COLO829 (cell line): ENCODE measurements around the gene NELL1.
"Not testable (repeated sequence)": the region's sequence is repeated elsewhere in the genome, so short reads cannot be mapped to it uniquely, and the experiment has no call there.

ENCODE experiments used
- DNase-seq: peaks from one replicate; pipeline ENCODE4 v3.0.0; 2012; ENCODE audit warnings: low spot score

The NELL1 gene

GRCh38 chr11:21198498-21198897 is 529.1 kb downstream of the NELL1 start:
- no peak for DNase-seq

- DNase-seq: no peak
Measured at GRCh38 chr11:21205205-21205604, 535.8 kb downstream of the NELL1 start.

- no peak for DNase-seq
Measured at GRCh38 chr11:21225860-21226259, 556.5 kb downstream of the NELL1 start.

GRCh38 chr11:21229224-21229623 is 559.8 kb downstream of the NELL1 start:
- DNase-seq: no peak

GRCh38 chr11:21250196-21250595 is 580.8 kb downstream of the NELL1 start:
- no peak for DNase-seq

- no peak for DNase-seq
Measured at GRCh38 chr11:21254055-21254454, 584.7 kb downstream of the NELL1 start.

GRCh38 chr11:21254790-21255189 is 585.4 kb downstream of the NELL1 start:
- DNase-seq: no peak

GRCh38 chr11:21257461-21257860 is 588.1 kb downstream of the NELL1 start:
- DNase-seq: no peak

GRCh38 chr11:21258414-21258813 is 589.0 kb downstream of the NELL1 start:
- no peak for DNase-seq

- DNase-seq: no peak
Measured at GRCh38 chr11:21260101-21260500, 590.7 kb downstream of the NELL1 start.

- DNase-seq: no peak
Measured at GRCh38 chr11:21262992-21263391, 593.6 kb downstream of the NELL1 start.

- DNase-seq: no peak
Measured at GRCh38 chr11:21264125-21264524, 594.7 kb downstream of the NELL1 start.

- DNase-seq: no peak
Measured at GRCh38 chr11:21268036-21268435, 598.6 kb downstream of the NELL1 start.

GRCh38 chr11:21272139-21272538 is 602.8 kb downstream of the NELL1 start:
- DNase-seq: not testable (repeated sequence)

GRCh38 chr11:21278840-21279239 is 609.5 kb downstream of the NELL1 start:
- DNase-seq: no peak

GRCh38 chr11:21285104-21285503 is 615.7 kb downstream of the NELL1 start:
- no peak for DNase-seq

GRCh38 chr11:21289686-21290085 is 620.3 kb downstream of the NELL1 start:
- no peak for DNase-seq

- no peak for DNase-seq
Measured at GRCh38 chr11:21295508-21295907, 626.1 kb downstream of the NELL1 start.

GRCh38 chr11:21301981-21302380 is 632.6 kb downstream of the NELL1 start:
- DNase-seq: no peak

GRCh38 chr11:21306739-21307358 is 637.5 kb downstream of the NELL1 start:
- no peak for DNase-seq

GRCh38 chr11:21307874-21308273 is 638.5 kb downstream of the NELL1 start:
- no peak for DNase-seq

GRCh38 chr11:21316591-21316990 is 647.2 kb downstream of the NELL1 start:
- DNase-seq: no peak

- DNase-seq: no peak
Measured at GRCh38 chr11:21321072-21321471, 651.7 kb downstream of the NELL1 start.

- DNase-seq: no peak
Measured at GRCh38 chr11:21321530-21321929, 652.1 kb downstream of the NELL1 start.

GRCh38 chr11:21323617-21324016 is 654.2 kb downstream of the NELL1 start:
- DNase-seq: no peak
